HTERT RPE-1 (cell line): ENCODE measurements around the gene IDI2.
"Not testable (repeated sequence)": the region's sequence is repeated elsewhere in the genome, so short reads cannot be mapped to it uniquely, and the experiment has no call there.

Experiments used
- in situ Hi-C: fragments of 300-500 bp; cut with MboI; formaldehyde crosslinking; loops from 4 replicates; pipeline ENCODE4 v1.14.3; 2020; ENCODE audit warnings: low sequenced_read_pairs

IDI2 gene

GRCh38 chr10:1009947-1010346 lies 15.7 kb downstream of the IDI2 start:
- in situ Hi-C loops, result not testable (repeated sequence)

GRCh38 chr10:1009071-1009494 lies 16.6 kb downstream of the IDI2 start:
- in situ Hi-C loops, result no loop called here

DNA sequence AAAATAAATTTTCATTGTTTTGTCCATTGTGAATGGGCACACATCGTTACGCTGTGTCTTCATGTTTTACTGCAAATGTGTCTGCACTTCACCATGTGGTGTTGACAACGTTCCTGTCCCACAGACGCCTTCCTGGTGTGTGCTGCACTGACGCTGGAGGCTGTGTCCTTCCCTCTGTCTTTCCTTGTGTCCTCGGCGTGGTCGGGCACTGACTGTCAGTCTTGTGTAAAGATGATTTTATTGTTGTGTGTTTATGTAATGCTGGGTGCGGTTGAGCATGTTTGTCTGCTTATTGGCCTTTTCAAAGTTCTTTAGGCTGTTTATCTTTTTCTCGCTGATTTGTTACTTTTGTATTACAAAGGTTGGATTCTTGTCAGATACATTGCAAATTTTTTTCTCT lies 18.1 kb downstream of the IDI2 start:
- in situ Hi-C loops, result no loop called here

- in situ Hi-C loops, result no loop called here
Observed at GRCh38 chr10:1006573-1006972, 19.1 kb downstream of the IDI2 start.

DNA sequence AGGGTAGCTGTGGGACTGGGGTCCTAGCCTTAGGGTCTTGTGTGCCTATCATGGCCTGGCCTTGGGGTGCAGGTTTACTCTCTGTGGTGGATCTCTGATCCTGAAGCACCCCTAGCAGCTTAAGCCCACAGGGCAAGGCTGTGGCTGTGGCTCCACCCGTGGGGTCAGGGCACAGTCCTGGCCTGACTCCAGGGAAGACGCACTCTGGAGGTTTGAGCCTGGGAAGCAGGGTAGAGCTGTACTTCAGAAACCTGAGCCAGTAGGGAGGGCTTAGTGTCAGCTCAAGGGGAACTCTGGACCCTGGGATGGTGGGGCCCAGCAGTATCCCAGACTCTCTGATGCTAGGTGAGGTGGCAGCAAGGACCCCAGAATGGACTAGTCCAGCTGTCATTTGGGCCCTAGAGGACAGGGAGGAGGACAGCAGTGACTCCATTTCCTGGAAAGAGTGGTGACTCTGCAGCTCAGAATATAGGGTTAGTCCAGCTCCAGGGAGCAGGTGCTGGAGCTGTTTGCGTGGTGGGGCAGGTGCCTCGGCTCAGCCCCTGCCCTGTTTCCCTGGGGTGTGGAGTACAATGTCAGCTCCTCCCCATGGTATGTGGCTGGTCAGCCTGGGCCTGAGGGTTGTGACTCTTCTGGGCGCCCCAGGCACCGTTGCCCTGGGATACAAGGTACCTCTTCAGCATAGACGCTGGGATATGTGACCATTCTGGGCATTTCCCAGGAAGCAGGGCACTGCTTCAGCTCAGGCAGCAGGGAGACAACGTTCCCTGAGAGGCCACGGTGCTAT lies 21.6 kb downstream of the IDI2 start:
- in situ Hi-C loops, result no loop called here

DNA sequence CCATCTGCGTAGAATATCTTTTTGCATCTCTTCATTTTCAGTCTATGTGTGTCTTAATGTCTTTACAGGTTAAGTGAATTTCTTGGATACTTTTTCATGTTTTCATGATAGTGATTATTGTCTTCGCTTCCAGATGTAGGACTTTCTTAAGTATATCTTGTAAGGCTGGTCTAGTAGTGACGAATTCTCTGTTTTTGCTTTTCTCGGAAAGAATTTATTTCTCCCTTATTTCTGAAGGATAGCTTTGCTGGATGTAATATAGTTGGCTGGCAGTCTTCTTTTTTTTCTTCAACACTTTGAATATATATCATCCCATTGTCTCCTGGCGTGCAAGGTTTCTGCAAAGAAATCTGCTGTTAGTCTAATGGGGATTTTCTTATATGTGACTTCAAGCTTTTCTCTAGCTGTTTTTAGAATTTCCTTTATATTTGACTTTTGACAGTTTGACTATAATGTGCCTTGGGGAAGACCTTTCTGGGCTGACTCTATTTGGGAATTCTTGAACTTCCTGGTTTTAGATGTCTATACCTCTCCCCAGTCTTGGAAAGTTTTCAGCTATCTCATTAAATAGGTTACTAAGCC lies 23.1 kb downstream of the IDI2 start:
- in situ Hi-C loops, result no loop called here

DNA sequence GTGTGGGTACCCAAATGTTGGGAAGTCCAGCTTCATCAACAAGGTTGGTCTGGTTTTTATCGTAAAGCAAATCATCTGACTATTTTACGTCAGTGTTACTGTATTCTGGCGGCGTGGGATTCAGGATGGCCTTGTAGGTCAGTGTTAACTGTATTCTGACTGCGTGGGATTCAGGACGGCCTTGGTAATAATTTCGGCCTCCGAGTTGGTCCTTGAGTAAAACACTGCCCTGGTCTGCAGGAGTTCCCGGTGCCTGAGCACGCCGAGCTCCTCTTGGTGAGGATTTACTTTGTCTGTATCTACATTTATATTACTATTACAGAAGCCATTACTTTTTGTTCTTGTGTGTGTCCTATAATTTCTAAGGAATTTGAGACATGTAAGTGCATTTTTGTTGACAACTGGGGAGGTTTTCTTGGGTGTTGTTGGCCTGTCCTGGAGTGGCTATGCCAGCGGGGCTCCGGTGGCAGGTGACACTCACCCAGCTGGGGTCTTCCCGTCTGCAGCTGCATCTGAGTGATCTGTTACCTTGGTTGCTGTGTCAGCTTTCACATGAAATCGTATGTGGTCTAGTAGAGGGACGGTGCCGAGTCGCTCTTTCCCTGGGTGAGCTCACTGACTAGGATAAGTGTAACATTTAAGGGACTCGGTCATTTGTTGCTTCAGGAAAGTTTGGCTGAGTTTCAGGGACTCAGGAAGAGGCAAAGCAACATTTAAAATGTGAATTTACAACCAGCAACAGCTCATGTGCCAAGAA lies 28.2 kb downstream of the IDI2 start:
- in situ Hi-C loops, result no loop called here

- in situ Hi-C loops, result no loop called here
Observed at GRCh38 chr10:996031-996430, 29.6 kb downstream of the IDI2 start.

DNA sequence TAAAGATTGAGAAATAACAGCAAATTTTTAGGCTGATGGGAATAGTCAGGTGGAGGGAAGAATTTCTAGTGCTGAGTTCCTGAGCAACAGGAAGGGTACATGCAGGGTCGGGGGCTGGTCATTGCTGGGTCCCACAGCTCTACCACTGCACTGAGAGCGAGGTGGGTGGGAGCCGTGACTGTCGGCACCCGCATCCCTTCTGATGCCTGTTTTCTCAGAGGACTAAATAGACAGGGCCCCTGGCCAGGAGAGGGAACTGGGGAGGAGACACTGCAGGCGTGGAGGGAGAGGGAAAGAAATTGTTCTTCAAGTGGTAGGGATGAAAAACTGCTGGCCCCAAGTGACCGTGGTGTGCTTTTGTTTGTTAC lies 30.1 kb downstream of the IDI2 start:
- in situ Hi-C loops, result no loop called here

DNA sequence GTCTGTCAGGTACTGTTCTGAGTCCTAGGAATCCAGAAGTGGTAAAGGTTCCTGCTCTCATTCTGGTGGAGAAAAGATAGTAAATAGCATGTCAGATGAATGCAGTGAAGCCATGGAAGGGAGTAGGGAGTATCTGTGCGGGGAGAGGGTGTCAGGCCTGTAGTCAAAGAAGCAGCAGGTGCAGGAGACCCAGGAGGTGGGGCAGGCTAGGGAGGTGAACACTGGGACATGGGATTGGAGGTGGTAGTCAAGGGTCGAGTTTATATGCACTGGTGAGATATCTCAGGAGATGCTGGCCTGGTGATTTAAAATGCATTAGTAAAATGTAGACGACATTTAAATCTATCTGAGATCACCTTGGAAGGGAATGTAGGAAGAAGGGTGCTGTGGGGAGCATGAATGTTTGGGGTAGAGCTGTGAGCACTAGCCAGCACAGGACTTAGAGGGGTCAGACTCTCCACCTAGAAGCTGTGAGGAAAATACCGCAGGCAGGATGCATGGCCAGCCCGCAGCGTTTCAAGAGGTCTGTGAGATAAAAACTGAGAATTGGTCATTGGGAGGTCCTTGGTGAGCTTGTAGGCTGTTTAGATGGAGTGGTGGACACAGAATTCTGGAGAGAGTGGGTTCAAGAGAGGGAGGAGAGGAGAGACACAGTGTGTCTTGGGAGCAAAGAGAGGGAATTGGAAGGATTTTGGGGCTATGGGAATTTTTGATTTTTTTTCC lies 30.7 kb downstream of the IDI2 start:
- in situ Hi-C loops, result no loop called here

DNA sequence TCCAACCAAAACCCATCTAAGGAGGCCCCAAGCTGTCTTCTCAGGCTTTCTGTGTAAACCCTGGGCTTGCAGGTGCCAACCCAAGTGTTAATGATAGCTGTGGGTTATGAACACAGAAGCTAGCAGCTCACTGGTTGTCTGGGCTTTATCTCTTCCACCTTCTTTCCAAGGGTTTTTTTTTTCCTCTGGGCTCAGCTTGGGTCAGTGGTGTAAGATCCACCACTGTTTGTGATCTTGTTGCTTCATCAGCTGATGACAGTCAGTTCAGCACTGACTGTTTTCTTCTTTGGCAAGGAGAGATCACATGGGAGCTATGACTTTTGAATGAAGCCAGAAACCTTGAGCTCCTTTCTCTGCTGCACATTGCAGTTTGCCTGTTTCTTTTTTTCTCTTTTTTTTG lies 32.8 kb downstream of the IDI2 start:
- in situ Hi-C loops, result no loop called here

DNA sequence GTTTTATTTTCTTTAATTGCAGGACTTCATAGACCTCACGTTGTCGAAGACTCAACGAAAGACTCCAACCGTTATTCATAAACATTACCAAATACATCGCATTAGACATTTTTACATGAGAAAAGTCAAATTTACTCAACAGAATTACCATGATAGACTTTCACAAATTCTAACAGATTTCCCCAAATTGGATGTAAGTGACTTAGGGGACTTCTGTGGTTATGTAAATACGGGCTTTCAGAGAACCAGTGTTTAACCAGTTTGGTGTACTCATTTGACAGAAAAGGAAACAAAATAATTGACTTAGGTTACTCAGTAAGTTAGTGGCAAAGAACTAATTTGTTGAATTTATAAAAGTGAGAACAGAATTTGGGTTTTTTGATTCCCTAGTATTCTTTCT lies 33.2 kb downstream of the IDI2 start:
- in situ Hi-C loops, result no loop called here

- in situ Hi-C loops, result no loop called here
Observed at GRCh38 chr10:990808-991207, 34.9 kb downstream of the IDI2 start.

DNA sequence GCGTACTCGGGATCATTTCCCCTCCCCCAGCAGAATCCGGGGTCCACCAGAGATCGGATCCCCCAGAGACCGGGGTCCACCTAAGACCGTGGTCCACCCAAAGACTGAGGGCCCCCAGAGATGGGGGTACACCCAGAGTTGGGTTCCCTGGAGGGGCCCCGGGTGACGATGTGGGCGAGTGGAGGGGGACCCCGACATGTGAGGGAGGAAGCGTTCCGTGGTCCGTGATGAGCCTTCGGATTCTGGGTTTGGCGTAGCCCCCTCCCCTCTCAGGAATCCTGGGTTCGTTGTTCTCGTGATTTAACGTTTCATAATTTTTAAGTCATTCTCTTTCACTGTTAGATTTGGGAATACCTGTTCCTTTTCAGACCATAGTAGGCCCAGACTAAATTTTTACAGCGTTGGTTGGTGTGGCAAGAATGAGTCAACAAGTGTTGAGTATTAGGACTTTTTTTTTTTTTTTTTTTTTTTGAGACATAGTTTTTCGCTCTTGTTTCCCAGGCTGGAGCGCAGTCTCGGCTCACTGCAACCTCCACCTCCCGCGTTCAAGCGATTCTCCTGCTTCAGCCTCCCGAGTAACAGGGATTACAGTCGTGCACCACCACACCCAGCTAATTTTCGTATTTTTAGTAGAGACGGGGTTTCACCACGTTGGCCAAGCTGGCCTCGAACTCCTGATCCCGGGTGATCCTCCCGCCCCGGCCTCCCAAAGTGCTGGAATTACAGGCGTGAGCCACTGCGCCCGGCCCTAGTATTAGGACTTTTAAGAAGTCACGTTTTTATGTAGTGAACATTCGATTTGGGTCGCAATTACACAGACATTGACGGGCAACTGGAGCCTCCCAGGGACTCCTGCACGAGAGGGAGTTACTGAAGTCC lies 36.8 kb downstream of the IDI2 start:
- in situ Hi-C loops, result no loop called here

DNA sequence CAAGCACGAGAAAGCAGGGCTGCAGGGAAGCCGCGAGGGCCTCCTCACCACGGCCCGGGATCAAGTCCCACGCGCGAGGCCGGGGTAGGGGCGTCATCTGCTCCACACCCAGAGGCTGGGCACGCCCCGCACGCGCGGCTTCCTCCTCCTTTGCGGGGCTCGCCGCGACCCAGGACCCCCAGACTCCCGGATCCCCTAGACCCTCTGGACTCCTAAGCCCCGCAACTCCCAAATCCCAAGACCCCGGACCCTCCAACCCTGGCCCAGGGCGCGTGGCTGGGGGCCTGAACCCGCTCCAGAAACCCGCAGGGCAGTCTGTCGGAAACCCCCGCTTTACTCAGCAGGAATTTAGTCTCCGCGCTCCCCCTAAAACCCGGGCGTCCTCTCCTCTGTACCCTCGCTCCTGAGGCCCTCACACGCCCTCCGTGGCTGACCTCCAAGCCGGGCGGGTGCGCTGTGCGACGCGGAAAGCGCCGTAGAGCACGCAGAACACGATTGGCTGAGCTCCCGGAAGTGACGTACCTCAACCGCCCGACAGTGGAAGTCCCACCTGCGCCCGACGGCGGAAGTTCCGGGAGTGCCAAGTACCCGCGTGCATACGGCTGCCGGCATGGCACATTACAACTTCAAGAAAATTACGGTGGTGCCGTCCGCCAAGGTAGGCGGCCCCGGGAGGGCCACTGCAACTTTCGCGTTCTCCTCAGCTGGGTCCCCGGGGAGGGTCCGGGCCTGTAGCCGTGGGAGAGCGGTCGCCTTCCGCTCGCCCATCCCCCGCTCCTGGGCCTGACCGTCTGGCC lies 37.6 kb downstream of the IDI2 start, which contains the start of gene GTPBP4:
Gene GTPBP4 (plus strand): TSS at position 565 of the 797 bp plus-strand sequence. CDS start 46 bp downstream, at position 611.
- in situ Hi-C loops, result no loop called here

DNA sequence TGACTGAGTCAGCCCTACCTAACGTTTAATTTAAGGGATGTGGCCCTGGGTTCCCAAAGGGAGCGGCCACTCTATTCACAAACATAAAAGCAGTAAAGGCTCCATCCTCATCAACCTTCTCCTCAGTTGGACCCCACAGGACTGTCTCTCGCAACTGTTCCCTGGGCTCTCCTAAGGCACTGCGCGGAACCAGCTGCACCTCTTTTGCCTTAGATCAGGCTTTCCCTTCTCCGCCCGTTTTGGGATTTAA lies 38.1 kb downstream of the IDI2 start:
- in situ Hi-C loops, result no loop called here

DNA sequence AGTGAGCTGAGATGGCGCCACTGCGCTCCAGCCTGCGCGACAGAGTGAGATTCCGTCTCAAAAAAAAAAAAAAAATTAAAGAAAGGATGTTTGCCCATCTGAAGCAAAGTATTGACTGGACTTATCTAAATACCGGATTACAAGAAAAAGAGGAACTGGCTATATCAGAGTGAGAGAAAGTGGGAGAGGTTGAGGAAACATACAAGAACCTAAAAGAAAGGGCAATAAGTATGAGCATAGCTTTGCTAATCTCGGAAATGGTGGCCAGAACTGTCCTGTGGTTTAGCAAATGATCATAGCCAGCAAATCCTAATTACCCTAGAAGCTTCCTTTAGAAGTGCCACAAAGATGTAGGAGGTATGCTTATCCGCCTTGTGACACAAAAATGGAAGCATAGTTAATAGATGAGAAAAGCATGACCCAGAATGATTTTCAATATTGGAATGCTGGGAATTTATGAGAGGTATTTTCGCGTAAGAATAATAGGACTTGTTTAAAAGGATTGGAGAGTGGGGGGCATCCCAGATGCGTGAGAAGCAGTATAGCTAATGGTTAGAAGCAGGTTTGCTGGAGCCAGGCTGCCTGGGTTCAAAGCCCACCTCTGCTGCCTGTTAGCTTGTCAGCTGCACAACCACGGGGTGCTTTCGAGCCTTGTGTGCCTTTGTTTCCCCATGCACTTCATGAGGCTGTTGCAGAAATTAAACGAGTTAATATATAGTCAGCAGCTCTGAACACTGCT lies 38.6 kb downstream of the IDI2 start:
- in situ Hi-C loops, result no loop called here

DNA sequence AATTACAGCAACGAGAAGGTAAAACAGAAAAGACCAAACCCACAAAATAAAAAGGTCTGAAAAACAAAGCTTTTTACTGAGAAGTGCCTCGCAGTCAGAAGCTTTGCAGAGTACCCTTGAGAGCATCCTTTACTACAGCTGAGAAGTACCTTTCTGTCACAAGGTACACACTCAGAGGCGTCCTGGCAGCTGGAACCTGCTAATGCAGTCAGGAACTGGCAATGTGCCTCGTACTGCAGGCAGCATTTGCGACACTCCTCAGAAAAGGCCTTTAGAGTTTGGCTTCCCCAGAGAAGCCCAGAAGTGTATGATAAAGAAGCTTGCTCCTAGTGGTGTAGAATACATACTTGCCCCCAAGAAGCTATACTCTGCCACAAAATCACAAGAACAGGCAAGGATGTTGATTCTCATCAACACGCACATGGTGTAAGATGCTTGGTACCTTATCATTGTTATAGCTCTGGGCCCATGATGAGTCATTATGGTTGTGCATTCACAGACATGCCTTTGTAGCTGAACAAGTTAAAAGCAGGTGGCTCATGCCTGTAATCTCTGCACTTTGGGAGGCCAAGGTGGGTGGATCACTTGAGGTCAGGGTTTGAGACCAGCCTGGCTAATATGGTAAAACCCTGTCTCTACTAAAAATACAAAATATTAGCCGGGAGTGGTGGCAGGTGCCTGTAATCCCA lies 39.4 kb downstream of the IDI2 start:
- in situ Hi-C loops, result no loop called here

GRCh38 chr10:985361-985760 lies 40.3 kb downstream of the IDI2 start:
- in situ Hi-C loops, result no loop called here
